Activated T-cell treated with anti-CD3 and anti-CD28 coated beads for 48 hours (primary cell): ENCODE results near the gene ATL3.
"Not testable (repeated sequence)": the region's sequence is repeated elsewhere in the genome, so short reads cannot be mapped to it uniquely, and the experiment has no call there.

Experiments
- DNase-seq: peaks from one replicate; pipeline ENCODE4 v3.0.0-alpha.2; 2020; ENCODE audit warnings: low read depth

ATL3 gene

DNA sequence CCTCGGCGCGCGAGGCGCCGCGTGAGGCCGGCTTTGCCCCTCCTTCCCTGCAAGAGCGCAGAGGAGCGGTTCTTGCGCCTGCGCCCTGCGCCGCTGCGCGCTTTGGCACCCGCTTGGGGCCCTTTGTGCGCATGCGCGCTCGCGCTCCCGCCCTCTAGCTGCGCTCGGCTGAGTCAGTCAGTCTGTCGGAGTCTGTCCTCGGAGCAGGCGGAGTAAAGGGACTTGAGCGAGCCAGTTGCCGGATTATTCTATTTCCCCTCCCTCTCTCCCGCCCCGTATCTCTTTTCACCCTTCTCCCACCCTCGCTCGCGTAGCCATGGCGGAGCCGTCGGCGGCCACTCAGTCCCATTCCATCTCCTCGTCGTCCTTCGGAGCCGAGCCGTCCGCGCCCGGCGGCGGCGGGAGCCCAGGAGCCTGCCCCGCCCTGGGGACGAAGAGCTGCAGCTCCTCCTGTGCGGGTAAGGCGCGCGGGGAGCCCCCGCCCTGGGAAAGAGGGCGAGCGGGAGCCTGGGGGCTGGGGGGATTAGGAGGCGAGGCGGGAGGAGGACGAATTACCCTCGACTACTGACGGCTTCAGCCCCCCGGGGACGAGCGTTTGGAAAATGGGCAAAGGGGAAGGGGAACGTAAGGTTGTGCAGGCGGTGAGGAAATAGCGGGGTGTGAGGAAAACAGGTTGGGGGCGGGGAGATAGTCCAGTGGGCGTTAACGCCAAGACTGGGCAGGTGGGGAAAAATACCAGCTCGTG is 10.3 kb upstream of the ATL3 start, which contains the start of gene RTN3:
RTN3 (plus strand) TSS at position 180 of the 745 bp plus-strand sequence; CDS start at position 317, 137 bp downstream.
- DNase-seq: peak; percentile 99

DNA sequence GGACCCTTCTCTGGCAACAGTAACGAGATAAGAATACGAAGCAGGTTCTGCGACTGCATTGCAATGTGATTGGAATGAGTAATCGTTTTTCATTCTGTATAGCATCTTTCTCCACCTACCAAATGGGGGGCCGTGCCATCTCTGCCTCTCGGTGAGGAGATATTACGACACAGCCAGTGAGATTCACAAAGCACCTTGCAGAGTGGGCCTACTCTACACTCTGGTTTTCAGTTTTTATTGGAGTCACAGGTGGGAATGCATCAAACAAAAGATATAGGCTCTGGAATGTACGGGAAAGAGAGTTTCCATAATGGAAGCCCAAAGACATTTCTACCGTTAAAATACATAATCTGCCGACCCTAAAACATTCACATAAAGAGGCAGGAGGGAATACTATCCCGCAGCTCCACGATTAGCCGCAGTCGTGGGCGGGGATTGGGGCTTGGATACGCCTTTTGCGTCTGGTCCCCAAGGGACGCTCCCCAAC is 9.7 kb upstream of the ATL3 start:
- peak; percentile 21 for DNase-seq

DNA sequence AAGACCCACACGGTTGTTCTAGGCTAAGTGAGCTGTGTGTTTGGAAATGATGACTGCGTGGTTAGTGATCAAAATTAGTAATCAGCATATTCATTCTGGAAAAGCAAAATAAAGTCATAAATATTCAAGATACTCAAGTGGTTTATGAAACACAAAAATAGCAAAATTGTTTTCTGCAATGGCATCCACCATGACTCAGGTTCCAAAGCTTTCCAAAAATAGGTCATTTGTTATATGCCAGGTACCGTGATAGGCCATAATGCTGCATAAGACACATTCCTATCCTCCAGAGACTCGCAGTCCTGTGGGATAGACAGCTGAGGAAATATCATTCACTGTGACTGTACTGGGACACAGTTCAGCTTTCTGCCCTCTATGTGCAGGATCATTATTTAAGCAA is 2.4 kb upstream of the ATL3 start:
- no peak for DNase-seq

GRCh38 chr11:63672936-63673539 is 1.9 kb upstream of the ATL3 start:
- DNase-seq: no peak

GRCh38 chr11:63672156-63672463 is 934 bp upstream of the ATL3 start:
- DNase-seq: no peak

DNA sequence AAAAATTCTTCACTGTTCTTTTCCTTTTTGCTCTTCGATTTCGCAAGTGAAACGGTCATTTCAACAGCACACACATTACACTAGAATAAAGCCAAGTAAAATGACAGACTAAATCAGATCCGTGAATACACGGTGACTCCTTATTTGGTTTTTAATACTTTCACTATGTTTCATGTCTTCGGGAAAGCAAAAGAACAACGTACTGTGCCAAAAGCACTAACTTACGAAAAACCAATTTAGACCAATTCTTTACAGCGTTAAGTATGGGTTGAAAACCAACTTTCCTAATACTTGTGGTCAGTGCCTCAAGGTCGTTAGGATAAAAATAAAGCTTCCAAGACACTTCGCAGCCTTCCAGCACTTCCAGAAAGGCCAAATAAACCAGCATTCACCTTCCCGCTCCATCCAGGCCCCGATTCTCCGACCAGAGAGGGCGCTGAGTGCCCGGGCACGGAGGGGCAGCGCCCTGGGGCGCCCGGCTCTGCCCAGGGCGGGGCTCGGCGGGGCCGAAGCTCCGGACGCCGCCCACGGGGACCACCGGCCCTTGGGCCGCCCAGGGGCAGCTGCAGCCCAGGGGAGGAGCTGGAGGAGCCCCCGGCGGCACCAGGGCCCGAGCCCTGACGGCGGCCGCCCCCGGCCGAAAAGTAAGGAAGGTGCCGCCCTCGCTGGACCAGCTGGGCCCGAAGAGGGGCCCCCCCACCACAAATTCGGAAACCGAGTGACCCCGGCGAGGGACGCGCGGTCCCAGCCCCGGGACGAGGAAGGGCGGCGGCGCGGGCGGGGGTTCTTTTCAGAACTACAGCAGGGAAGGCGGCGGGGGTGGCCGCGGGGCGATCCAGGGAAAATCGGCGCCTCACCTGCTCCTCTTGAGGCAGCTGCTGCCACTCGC is 499 bp downstream of the ATL3 start:
- DNase-seq: peak; percentile 19

- no peak for DNase-seq
These were observed 1.1 kb downstream of the ATL3 start for GRCh38 chr11:63670096-63670432.

DNA sequence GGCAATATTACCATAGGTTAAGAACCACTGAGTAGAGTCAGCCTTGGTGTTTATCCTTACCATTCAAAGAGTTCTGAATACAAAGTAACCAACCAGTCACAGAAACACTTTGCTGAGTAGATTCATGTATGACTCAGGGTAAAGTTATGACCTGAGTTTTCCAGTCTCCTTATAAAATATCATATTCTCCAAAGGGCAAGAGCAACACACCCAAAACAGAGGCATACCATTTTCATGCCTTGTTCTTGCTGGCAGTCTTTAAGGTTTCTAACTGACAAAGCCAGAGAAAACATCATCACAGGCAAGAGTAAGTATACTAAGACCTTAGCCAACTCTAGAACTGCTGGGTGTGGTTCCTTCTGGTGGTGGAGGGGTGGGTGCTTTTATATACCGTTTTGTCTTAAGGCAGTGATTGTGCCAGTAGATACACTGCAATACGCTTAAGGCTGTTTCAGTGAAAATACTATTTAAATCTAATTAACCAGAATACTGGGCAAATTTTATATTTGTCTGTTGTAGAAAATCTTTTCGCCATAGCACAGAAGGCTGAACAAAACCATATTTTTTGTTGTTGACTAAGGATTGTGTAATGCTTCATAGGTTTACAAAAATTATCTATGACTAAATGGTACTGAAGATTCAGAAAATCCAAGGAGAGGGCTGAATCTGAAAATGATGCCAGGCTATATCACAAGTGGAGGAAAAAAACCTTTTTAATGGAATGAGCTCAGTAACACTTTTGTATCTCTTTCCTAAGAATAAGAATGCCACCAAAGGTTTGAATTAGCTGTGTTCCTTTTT is 3.0 kb downstream of the ATL3 start:
- no peak for DNase-seq

DNA sequence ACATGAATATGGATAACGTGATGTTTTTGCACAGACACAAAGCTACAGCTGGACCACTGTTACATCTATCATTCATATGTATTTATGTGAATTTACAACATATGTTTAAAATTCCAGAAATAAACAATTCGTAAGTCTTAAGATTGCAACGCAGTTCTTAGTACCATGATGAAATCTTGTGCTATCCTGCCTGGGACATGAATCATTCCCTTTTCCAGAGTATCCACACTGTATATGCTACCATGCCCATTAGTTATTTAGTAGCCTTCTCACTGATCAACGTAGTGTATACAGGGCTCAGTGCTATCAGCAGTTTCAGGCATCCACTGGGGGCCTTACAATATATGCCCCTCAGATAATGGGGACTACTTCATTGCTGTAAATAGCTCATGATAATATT is 4.3 kb downstream of the ATL3 start:
- no peak for DNase-seq

DNA sequence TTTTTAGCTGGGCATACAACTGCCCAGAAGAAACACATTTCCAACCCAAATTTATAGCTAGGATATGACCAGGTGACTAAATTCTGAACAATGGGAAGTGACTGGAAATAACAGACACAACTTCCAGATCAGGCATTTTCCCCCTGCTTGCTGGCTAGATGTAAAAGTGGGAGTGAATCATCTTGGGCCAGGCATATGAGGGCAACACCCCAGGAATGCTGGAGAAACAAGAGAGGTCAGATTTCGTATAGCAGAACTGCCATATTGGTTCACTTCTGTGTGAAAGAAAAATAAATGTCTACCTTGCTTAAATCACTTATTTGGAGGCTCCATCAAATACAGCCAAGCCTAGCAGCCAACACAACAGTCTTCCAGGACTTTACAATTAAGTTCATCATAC is 7.4 kb downstream of the ATL3 start:
- DNase-seq: no peak

DNA sequence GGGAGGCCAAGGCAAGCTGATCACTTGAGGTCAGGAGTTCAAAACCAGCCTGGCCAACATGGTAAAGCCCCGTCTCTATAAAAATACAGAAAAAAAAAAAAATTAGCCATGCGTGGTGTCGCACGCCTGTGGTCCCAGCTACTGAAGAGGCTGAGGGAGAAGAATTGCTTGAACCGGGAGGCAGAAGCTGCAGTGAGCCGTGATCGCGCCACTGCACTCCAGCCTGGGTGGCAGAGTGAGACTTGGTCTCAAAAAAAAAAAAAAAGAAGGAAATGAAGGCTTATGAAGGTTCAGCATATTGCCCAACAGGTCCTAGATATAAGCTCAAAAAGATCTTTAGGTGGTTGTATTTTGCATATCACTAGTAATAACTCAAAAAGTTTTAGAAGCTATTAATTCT is 10.2 kb downstream of the ATL3 start:
- DNase-seq: no peak

- no peak for DNase-seq
These were observed 18.5 kb downstream of the ATL3 start for GRCh38 chr11:63652671-63653070.

DNA sequence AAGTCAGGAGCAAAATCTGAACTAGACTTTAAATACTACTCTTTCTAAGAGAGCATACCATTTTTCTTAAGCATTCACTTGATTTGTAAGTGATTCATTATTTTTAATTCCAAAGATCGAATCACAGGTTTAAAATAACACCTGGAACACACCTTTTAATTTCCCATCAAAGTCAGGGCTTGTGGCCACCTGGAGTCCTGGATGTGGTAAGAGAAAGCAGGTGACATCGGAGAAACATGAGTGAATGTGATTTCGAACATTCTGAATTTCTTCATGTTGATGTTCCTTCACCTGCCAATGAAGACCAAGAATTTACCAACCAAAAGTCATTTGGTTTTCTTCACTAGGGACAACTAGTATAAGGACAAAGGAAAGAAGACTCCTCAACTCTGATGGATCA is 28.0 kb downstream of the ATL3 start:
- no peak for DNase-seq

GRCh38 chr11:63641727-63642126 is 29.4 kb downstream of the ATL3 start:
- no peak for DNase-seq

- no peak for DNase-seq
These were observed 31.9 kb downstream of the ATL3 start for GRCh38 chr11:63639199-63639832.

DNA sequence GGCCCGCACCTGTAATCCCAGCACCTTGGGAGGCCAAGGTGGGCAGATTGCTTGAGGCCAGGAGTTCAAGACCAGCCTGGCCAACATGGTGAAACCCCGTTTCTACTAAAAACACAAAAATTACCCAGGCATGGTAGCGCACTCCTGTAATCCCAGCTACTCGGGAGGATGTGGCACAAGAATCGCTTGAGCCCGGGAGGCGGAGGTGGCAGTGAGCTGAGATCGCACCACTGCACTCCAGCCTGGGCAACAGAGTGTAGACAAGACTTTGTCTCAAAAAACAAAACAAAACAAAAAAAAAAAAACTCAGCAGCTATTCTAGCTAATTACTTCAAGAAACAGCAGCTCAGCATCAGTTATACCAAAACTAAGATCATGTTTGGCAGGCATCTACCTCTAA is 32.7 kb downstream of the ATL3 start:
- not testable (repeated sequence) for DNase-seq

DNA sequence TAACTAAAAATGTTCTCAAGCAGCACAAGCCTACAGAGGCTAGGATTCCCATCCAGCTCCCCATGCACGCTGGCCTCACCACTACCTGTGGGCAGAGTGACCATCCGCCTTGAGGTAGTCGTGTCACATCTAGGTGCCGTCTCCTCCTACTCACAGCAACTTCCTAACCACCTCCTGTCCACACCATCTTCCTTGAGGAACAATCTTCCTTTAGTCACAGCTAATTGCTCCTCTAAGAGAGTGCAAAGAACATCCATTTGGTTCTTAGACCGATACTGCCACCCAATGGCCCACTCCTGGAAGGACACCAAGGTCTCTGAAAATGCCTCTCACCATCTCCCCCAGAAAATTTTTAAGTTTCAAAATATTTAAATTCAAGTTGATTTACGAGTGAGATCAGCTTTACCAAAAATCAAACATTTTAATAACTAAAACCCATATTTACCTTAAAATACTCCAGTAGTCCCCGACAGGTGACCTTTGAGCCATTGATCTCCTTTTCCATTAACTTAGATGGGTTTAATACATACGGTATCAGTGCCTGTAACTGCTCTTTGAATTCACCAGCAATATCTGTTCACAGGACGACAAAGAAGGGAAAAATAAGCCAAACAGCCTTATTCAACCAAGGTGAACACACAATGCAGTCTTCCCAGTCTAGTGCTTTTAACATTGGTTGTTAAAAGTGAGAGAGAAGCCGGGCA is 35.3 kb downstream of the ATL3 start:
- peak; percentile 44 for DNase-seq

- no peak for DNase-seq
These were observed 41.8 kb downstream of the ATL3 start for GRCh38 chr11:63629426-63629825.

DNA sequence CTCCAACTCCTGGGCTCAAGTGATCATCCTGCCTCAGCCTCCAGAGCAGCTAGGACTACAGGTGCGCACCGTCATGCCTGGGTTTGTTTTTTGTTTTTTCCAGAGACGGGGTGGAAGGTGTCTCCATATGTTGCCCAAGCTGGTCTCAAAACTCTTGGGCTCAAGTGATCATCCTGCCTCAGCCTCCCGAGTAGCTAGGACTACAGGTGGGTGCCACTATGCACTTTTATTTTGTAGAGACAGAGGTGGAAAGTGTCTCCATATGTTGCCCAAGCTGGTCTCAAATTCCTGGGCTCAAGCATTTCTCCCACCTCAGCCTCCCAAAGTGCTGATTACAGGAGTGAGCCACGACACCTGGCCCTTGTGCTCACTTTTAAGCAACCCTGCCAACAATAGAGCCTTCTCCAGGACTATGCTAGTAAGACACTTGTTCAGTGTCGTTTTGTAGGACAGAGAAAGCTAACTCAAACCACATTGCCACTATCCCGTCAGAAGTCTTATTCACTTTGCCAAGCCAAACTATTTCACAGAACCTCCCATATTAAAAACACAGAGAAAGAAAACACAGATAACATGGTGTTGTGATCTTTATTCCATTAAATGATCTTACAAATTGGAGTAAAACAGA is 47.5 kb downstream of the ATL3 start:
- no peak for DNase-seq

GRCh38 chr11:63622323-63622722 is 48.9 kb downstream of the ATL3 start:
- no peak for DNase-seq

- no peak for DNase-seq
These were observed 50.1 kb downstream of the ATL3 start for GRCh38 chr11:63621071-63621470.
